ENCODE measurements around the gene BRD3.
"Not testable (repeated sequence)": the region's sequence is repeated elsewhere in the genome, so short reads cannot be mapped to it uniquely, and the experiment has no call there.

BRD3 gene

DNA sequence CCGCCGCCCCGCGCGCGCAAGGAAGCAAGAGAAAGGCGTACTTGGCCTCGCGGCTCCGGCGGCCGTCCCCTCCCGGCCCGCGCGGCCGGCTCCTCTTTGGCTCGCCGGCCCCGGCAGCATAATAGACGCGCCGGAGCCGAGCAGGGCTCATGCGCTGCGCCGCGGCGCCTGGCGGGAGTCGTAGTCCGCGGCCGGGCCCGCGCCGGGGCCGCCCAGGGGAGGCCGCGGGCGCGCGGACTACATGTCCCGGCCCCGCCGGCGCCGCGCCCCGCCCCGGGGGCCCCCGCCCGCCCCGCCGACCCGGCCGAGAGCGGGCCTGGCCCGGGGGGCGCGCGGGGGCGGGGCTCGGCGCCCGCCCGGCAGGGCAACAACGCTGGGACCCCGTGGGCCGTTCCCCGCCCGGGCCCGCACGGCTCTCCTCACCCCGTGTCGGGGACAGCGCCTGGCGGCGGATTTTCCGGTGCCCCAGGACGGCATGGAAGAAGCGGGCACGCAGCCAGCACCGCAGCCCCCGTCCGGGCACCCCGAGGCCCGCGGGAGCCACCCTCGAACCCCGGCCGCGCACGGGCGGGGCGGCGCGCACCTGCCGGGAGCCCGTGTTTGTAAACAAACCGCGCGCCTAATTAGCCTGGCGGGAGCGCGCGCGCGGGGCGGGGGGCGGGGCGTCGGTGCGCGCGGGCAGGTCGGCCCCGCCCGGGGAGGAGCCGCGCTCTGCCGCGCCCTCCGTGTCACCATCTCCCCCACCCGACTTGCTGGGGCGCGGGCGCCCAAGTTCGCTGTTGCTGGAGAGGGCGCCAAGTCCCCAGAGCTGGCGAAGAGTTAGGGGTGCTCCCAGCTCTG is at the start of gene BRD3:
Gene BRD3 (minus strand): TSS at position 123 of the 840 bp plus-strand sequence. CDS start 14,549 bp downstream, outside the sequence.
- DNase-seq (ENCODE audit: low read depth, low spot score): peak; percentile 81

DNA sequence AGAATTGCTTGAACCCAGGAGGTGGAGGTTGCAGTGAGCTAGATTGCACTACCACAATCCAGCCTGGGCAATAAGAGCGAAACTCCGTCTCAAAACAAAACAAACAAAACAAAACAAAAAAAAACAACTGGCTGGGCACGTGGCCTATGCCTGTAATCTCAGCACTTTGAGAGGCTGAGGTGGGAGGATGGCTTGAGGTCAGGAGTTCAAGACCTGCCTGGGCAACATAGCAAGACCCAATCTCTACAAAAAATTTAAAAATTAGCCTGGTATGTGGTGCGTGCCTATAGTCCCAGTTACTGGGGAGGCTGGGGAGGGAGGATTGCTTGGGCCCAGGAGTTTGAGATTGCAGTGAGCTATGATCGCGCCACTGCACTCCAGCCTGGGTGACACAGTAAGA is 44.7 kb upstream of the BRD3 start:
- no peak for DNase-seq (ENCODE audit: low read depth, low spot score)

DNA sequence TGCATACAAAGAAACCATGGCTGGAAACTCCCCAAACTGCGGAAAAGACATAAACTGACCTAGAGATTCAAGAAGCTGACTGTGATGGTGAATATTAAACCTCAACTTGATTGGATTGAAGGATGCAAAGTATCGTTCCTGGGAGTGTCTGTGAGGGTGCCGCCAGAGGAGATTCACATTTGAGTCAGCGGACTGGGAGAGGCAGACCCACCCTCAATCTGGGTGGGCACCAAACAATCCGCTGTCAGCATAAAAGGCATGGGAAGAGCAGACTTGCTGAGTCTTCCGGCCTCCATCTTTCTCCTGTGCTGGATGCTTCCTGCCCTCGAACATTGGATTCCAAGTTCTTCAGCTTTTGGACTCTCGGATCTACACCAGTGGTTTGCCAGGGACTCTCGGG is 43.2 kb upstream of the BRD3 start:
- DNase-seq (ENCODE audit: low read depth, low spot score): no peak

DNA sequence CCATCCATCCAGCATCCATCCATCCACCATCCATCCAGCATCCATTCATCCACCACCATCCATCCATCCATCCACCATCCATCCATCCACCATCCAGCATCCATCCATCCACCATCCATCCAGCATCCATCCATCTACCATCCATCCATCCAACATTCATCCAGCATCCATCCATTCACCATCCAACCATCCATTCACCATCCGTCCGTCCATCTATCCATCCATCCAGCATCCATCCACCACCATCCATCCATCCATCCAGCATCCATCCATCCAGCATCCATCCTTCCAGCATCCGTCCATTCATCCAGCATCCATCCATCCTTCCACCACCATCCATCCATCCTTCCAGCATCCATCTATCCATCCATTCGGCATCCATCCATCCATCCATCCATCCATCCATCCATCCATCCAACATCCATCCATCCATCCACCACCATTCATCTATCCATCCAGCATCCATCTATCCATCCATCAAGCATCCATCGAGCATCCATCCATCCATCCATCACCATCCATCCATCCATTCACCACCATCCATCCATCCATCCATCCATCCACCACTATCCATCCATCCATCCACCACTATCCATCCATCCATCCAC is 35.7 kb upstream of the BRD3 start:
- no peak for DNase-seq (ENCODE audit: low read depth, low spot score)

DNA sequence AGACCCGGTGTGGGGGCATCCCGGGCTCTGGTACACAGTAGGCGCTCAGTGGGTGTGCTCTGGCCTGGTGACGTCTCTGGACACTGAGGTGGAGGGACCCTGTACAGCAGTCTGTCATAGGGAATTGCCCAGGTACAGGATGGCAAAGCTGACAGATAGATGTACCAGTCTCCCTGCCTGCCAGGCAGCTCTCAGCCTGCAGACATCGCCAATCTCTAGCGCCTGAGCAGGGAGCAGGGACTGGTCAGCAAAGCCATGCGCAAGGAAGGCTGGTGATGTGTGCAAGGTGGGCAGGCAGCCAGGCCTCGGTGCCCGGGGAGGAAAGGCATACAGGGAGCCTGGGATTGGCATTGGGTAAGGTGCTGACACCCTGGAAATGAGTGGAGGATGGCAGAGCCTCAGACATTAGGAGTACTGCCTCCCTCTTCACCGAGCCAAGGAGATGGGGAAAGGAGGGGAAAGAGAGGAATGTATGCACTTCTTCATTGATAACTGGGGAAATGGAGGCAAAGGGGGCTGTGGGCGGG is 33.9 kb upstream of the BRD3 start:
- no peak for DNase-seq (ENCODE audit: low read depth, low spot score)

DNA sequence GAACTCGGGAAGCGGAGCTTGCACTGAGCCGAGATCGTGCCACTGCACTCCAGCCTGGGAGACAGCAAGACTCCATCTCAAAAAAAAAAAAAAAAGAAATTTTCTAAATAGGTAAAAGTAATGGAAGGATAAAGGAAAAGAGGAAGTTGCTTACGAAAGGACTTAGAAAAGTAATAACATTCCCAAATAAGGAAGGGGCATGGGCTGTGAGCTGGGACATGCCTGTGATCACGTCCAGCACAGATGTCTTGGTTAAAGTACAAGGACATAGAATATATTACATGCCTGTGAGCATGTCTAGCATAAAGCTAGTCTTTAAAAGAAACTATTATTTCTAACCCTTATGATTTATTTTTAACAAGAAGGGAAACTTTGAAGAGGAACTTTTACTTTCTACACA is 33.3 kb upstream of the BRD3 start:
- DNase-seq (ENCODE audit: low read depth, low spot score): not testable (repeated sequence)

DNA sequence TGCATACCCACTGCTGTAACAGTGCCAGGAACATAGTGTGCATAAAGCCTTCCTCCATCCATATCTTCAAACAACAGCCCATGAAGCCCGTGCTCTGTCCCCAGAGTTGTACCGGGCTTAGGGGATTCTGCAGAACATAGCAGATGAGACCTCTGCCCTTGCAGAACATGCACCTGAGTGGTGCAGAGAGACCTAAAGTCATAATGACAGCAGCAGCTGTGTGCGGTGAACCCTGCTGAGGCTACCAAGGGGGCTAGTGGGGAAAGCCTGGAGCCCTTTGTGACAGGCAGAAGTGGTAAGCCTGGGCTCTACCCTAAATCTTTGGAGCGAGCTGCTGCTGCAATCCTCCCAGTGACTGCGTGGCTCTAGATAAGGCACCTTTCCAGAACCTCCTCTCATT is 32.2 kb upstream of the BRD3 start:
- DNase-seq (ENCODE audit: low read depth, low spot score): no peak

DNA sequence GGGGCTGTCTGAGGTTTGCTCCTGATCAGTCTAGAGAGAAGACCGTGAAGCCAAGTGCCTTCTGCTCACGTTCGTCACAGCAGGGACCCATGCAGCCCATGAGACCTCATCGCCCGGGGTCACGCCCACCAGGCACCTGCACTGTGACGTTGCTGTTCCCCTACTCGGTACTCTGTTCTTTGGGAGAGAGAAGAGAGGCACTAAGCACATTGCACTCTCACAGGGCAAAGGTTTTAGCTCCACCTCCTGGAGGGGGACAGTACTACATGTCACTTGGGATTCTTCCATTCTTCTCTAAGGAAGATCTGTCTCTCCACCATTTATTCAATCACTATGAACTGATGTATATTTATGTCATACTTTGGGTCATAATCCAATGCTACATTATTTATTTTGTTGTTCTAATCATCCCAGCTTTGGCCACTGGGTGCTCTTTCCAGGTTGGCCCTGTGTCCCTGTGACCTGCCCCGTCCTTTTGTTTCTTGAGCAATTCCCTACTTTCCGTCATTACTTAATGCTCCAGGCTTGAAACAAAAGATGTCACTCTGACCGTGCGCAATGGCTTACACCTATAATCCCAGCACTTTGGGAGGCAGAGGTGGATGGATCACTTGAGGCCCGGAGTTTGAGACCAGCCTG is 31.4 kb upstream of the BRD3 start:
- DNase-seq (ENCODE audit: low read depth, low spot score): peak; percentile 70

DNA sequence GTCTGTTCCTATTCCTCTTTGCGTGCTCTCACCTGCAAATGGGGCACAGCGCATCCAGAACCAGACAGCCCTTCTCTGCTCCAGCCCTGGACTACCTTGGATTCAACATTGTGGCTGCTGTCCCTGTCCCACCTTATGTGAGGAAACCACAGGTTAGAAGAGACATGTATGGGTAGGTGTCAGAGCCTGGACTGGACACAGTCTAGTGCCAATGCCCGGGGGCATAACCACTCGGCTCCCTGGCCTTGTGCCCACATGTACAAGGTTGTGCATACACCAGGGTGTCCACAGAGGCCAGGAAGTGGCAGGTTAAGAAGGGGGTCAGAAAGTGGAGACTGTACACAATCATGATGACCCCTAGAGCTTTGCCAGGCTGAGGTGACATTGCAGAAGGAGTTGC is 22.1 kb upstream of the BRD3 start:
- no peak for DNase-seq (ENCODE audit: low read depth, low spot score)

DNA sequence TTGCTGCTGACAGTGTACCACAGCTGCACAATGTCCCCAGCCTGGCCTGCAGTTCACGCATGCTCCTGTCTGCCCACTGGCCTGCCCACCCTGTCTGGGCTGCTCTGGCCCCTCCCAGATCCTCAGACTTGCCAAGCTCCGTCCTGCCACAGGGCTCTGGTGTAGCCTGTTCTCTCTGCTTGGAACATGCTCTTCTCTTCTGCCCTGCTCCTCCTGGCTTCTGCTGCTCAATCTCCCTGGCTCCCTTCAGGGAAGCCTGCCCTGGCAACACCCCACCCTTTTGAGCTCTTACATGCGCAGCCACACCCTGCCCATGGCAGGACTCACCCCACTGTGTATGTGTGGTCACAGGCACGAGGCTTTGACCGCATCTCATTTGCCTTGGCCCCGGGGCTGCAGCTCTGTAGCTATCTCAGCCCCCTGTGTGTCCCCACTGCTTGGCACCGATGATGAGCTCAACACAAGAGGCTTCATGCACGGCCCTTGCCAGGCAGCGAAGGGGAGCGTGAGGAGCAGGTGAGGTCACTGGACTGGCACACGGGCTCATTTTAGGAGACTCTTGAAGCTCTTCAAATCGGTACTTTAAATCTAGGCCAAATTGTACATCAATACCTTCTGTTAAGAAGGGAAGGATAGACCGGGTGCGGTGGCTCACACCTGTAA is 20.4 kb upstream of the BRD3 start:
- DNase-seq (ENCODE audit: low read depth, low spot score): no peak

DNA sequence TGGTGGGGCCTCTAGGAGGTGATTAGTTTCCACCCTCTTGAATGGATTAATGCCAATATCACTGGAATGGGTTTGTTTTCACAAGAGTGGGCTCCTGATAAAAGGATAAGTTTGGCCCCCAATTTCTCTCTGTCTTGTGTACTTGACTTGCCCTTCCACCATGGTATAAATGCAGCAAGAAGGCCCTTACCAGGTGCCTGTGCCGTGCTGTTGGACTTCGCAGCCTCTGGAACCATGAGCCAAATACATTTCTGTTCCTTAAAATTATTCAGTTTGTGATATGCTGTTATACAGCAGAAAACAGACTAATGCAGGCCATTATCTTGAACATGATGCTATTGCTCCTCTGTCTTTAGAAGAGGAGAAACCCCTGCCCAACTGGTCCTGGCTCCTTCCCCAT is 17.8 kb upstream of the BRD3 start:
- DNase-seq (ENCODE audit: low read depth, low spot score): no peak

DNA sequence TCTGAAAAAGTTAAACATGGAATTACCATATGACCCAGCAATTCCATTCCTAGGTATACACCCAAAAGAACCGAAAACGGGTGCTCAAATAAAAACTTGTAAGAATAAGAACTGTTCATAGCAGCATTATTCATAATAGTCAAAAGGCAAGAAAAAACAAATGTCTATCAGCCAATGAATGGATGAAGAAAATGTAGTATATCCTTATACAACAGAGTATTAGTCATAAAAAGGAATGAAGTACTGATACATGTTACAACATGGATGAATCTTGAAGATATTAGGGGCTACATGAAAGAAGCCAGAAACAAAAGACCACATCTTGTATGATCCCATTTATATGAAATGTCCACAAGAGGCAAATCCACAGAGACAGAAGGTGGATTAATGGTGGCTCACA is 15.6 kb upstream of the BRD3 start:
- DNase-seq (ENCODE audit: low read depth, low spot score): no peak

DNA sequence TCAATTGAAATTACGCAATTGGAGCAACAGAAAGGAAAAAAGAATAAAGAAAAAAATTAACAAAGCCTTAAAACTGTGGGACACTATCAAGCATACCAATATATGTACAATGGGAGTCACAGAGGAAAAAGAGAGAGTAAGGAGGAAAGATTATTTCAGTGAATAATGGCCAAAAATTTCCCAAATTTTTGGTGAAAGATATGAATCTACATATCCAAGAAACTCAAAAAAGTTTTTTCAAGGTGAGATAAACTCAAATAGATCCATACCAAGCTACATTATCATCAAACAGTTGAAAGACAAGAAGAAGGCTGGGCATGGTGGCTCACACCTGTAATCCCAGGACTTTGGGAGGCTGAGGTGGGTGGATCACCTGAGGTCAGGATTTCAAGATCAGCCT is 8.8 kb upstream of the BRD3 start:
- no peak for DNase-seq (ENCODE audit: low read depth, low spot score)

DNA sequence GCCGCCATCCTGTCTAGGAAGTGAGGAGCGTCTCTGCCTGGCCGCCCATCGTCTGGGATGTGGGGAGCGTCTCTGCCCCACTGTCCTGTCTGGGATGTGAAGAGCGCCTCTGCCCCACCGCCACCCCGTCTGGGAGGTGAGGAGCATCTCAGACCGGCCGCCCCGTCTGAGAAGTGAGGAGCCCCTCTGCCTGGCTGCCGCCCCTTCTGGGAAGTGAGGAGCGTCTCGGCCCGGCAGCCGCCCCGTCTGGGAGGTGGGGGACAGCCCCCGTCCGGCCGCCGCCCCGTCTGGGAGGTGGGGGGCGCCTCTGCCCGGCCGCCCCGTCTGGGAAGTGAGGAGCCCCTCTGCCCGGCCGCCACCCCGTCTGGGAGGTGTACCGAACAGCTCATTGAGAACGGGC is 7.9 kb upstream of the BRD3 start:
- DNase-seq (ENCODE audit: low read depth, low spot score): not testable (repeated sequence)

DNA sequence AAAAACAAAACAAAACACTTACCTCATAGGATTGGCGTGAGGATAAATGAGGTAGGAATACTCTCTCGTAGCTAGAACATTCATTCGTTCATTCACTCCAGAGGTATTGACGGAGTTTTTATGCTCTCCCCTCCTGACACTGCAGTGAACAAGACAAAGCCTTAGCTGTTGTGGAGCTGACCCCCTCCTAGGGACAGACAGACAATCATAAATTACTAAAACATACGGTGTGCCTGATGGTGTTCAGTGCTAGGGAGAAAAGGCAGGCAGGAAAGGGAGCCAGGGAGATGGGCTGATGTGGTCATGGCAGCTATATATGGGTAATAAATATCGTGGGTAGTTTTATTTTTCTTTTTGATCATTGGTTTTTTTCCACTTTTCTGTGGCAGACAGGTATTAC is 5.7 kb upstream of the BRD3 start:
- DNase-seq (ENCODE audit: low read depth, low spot score): no peak

DNA sequence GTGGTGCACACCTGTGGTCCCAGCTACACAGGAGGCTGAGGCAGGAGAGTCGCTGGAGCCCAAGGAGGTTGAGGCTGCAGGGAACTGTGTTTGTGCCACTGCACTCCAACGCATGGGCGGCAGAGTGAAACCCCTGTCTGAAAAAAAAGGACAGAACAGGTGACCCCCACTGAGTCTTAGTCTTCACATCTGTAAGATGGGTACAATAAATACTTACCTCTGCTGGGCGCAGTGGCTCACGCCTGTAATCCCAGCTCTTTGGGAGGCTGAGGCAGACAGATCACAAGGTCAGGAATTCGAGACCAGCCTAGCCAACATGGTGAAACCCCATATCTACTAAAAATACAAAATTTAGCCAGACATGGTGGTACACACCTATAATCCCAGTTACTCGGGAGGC is 4.9 kb upstream of the BRD3 start:
- not testable (repeated sequence) for DNase-seq (ENCODE audit: low read depth, low spot score)

DNA sequence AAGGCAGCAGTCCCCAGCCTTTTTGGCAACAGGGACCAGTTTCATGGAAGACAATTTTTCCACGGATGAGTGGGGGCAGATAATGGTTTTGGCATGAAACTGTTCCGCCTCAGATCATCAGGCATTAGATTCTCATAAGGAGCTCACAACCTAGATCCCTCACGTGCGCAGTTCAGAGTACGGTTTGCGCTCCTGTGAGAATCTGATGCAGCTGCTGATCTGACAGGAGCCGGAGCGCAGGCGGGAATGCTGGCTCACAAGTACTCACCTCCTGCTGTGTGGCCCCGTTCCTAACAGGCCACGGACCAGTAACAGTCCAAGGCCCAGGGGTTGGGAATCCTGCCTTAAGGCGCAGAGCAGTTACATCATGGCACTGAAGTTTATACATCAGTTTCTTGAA is 3.3 kb upstream of the BRD3 start:
- DNase-seq (ENCODE audit: low read depth, low spot score): no peak

DNA sequence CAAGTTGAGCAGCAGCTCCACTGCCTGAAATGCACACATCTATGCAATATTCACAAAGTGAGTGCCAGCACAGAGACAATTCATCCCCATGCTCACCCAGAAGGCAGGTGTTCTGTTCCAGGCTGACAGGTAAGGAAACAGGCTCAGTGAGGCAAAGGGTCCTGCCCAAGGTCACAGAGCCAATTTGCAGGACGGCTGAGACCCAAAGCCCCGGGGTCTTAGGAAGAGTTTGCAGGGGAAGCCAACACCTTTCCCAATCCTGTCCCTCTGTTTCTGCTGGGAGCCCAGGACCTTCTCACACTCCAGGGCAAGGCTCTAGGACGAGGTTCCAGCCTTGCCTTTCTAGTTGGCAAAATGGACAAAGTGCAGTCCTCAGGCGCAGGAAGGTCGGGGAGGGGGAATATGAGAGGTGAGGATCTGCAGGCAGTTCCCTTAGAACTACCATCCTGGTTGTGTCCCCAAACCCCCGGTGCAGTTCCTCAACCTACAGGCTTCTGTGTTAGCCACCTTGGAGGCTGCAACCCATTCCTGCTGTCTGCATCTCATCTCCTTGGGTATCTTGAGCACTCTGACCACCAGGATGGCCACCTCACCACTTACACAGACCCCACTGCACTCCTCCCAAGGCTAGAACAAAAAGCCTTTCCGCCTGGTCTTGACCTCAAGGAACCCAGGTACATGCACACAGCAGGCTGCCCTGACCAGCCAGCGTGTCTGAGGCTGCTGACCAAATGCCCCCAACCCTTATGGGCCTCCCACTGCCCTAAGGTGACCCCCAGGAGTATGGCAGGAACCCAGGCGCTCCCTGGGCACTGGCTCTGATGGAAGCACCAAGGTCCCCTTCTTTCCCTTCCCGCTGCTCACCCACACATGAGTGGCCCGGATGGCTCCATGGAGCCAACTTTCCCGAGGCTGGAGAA is 1.9 kb upstream of the BRD3 start:
- DNase-seq (ENCODE audit: low read depth, low spot score): no peak

DNA sequence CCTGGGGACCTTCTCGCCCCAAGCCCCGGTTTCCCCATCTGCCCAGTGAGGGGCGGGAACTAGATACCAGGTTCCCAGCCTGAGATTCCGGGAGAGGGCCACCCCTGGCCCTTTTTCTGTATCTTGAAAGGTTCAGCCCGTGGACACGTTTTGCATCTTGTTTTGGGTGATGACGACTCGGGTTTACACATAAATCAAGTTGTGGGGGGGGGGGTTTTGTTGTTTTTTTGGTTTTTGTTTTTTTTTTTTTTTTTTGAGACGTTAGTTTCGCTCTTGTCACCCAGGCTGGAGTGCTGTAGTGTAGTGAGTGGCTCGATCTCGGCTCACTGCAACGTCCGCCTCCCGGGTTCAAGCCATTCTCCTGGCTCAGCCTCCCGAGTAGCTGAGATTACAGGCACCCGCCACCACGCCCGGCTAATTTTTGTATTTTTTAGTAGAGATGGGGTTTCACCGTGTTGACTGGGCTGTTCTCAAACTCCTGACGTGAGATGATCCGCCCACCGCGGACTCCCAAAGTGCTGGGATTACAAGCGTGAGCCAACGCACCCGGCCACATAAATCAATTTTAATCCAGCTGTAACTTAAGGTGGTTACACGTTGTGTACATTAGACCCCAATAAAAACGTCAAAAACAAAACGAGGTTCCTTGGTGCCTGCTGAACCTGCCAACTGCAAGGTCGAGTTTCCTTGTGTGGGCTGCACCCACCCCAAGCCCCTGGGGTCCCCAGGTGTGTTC is 1.1 kb upstream of the BRD3 start:
- DNase-seq (ENCODE audit: low read depth, low spot score): no peak
